Kidney (tissue), 14 donors: ENCODE data around the gene ARNT2. TPM values are rescaled to one million over a fixed set of nuclear protein-coding genes. Genes with fewer than 3 reads are reported as not detected.

Experiments
- DNase-seq, 5 donors: peaks; one replicate each; pipeline ENCODE4 v3.0.0-alpha.2; 2013 to 2020
- FAIRE-seq: peaks from 2 replicates; lab custom pipeline; 2012; peaks lifted over from hg19 to GRCh38; lab: Jason Lieb, UNC
- H3K27ac ChIP-seq, 2 donors: one replicate each; pipeline ENCODE4 v1.7.0; 2013; ENCODE audit warnings: low read depth in 2 of 2, low read length in 2 of 2, inconsistent platforms in 1 of 2
- H3K27me3 ChIP-seq: one replicate; pipeline ENCODE4 v1.7.1; 2013; ENCODE audit warnings: low read length, inconsistent platforms; ENCODE audit not compliant: control insufficient read depth, insufficient read depth
- H3K36me3 ChIP-seq, 3 donors: one replicate each; pipeline versions ENCODE4 v1.7.0 to v1.7.1; 2013; ENCODE audit warnings: low read length in 3 of 3, control low read depth in 1 of 3, inconsistent platforms in 1 of 3; ENCODE audit not compliant: insufficient read depth in 3 of 3, control insufficient read depth in 2 of 3
- H3K4me1 ChIP-seq, 3 donors: one replicate each; pipeline versions ENCODE4 v1.7.0 to v1.7.1; 2013; ENCODE audit warnings: low read length in 3 of 3, inconsistent platforms in 1 of 3, low read depth in 1 of 3; ENCODE audit not compliant: control insufficient read depth in 2 of 3, insufficient read depth in 2 of 3
- H3K4me3 ChIP-seq, 3 donors: one replicate each; pipeline versions ENCODE4 v1.7.0 to v1.8.1; 2013; ENCODE audit warnings: low read length in 3 of 3, control low read depth in 1 of 3, inconsistent platforms in 1 of 3
- H3K9ac ChIP-seq, 3 donors: one replicate each; pipeline versions ENCODE4 v1.7.0 to v1.7.1; 2013; ENCODE audit warnings: low read length in 3 of 3, control low read depth in 1 of 3, inconsistent platforms in 1 of 3
- H3K9me3 ChIP-seq, 3 donors: one replicate each; pipeline versions ENCODE4 v1.7.0 to v1.7.1; 2013; ENCODE audit warnings: low read length in 3 of 3, control low read depth in 1 of 3, inconsistent platforms in 1 of 3; ENCODE audit not compliant: control insufficient read depth in 2 of 3, insufficient read depth in 1 of 3
- CTCF ChIP-seq: IDR thresholded peaks from 3 replicates; pipeline ENCODE4 v1.5.1; 2012; ENCODE audit warnings: mild to moderate bottlenecking, moderate library complexity, borderline replicate concordance; ENCODE audit not compliant: insufficient read depth; ENCODE audit errors: extremely low read depth
- intact Hi-C: fragments of 100-400 bp; cut with DNase I; formaldehyde crosslinking; loops from one replicate; pipeline ENCODE4 v1.11.1; 2022
- polyA plus RNA-seq: library from polyadenylated mRNA; stranded (reverse); fragments of 350-450 nt; fragmentation: Illumina TruSeq; extraction: RNeasy Lipid Tissue Mini Kit (QIAGEN cat#74804); gene quantifications from one replicate; pipeline ENCODE4 v1.2.3, GENCODE V29; 2014; ENCODE audit warnings: low read depth, low replicate concordance; ENCODE audit not compliant: insufficient read depth
- total RNA-seq: library from RNA; stranded (reverse); fragmentation: NEBNext Ultra II Directional; extraction: Animal tissue kit (Norgen Biotek cat#: 25700); gene quantifications from one replicate; pipeline ENCODE4 v1.2.1, GENCODE V29; 2021
- donor health status: control.
- donor health status: control.
- donor health status: control.
- donor health status: control.
- donor health status: control.
- donor health status: DM: yes; HTN: yes; CAD: no.
- donor health status: Normal renal cell carcinoma (clear cell type).

The ARNT2 gene
- total and polyA plus RNA-seq, 2 donors from 2014 or later = 12.2 to 38.2 TPM

GRCh38 chr15:80455668-80456442 lies 51.7 kb downstream of the ARNT2 start:
- H3K4me3 ChIP-seq = no peak overlapping the region
- intact Hi-C loops = loop anchor here (10.0 kb wide), 1 partner anchor 509 kb away; no protein-coding TSS in a partner anchor

GRCh38 chr15:80456517-80457492 lies 52.6 kb downstream of the ARNT2 start:
- H3K27me3 ChIP-seq = no peaks in the 10 kb centered on the region
- H3K27ac ChIP-seq = no peak overlapping the region
- H3K4me1 ChIP-seq = peaks cover 1 to 11% (median 3%) of the 10 kb centered on the region in 3 donors
- FAIRE-seq (no peak), DNase-seq (no peak)
- intact Hi-C loops = loop anchor here (10.0 kb wide), 1 partner anchor 508 kb away; no protein-coding TSS in a partner anchor
- no peak for TF ChIP-seq CTCF
- H3K9ac ChIP-seq = no peak overlapping the region
- no peaks in the 10 kb centered on the region for H3K36me3 ChIP-seq
- H3K4me3 ChIP-seq = no peak overlapping the region
- no peaks in the 10 kb centered on the region for H3K9me3 ChIP-seq

More at GRCh38 chr15:80455668-80456442, 51.7 kb downstream of the ARNT2 start:
- no peak overlapping the region for H3K9ac ChIP-seq
- H3K27ac ChIP-seq = no peak overlapping the region
- DNase-seq (peak in 4 of 5 donors; percentile 56 to 78 (median 70)), FAIRE-seq (peak; percentile 68)
- H3K4me1 ChIP-seq = peaks cover 2 to 15% (median 7%) of the 10 kb centered on the region in 3 donors
- H3K36me3 ChIP-seq = no peaks in the 10 kb centered on the region
- no peaks in the 10 kb centered on the region for H3K9me3 ChIP-seq
- peak; percentile 92 for TF ChIP-seq CTCF
- H3K27me3 ChIP-seq = no peaks in the 10 kb centered on the region

GRCh38 chr15:80457896-80458295 lies 53.7 kb downstream of the ARNT2 start:
- Histone ChIP-seq H3K27me3 (no peaks in the 10 kb centered on the region), H3K4me1 (peaks cover 0 to 6% (median 3%) of the 10 kb centered on the region in 3 donors), H3K27ac (no peak overlapping the region), H3K4me3 (no peak overlapping the region), H3K9me3 (no peaks in the 10 kb centered on the region), H3K36me3 (no peaks in the 10 kb centered on the region), H3K9ac (no peak overlapping the region)
- FAIRE-seq = no peak
- no peak for DNase-seq
- TF ChIP-seq CTCF = no peak
- intact Hi-C loops = loop anchor here (10.0 kb wide), 1 partner anchor 507 kb away; no protein-coding TSS in a partner anchor
